ENCODE data around the gene LIG3.
A peak's percentile ranks its signal among the peaks of the same experiment; 100 is the strongest.
"Not testable (repeated sequence)": the region's sequence is repeated elsewhere in the genome, so short reads cannot be mapped to it uniquely, and the experiment has no call there.

LIG3 gene

DNA sequence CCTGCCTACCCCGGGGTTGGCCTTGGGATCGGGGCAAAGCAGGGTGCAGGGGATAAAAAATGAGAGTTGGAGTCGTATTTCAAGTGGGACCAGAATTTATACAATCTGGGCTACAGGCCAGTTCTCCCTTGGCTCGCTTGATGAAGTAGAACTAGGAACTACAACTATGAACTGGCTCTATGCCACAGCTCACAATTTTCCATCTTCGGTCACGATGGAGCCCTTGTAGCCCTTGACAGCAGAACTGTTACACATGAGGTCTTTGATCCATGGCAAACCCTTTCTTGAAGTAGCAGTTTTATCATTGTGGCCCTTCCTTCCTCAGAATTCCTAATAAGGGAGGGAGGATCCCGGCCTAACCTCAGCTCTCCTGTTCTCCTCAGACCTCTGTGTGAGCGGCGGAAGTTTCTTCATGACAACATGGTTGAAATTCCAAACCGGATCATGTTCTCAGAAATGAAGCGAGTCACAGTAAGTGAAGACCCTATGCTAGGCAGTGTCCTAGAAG is 17.1 kb downstream of the LIG3 start:
- H3K27me3 Mint-ChIP-seq (ENCODE audit: low read depth): no peaks in the 10 kb centered on the region
- no peaks in the 10 kb centered on the region for H3K9me3 Mint-ChIP-seq
- TF ChIP-seq, protein P1, sequence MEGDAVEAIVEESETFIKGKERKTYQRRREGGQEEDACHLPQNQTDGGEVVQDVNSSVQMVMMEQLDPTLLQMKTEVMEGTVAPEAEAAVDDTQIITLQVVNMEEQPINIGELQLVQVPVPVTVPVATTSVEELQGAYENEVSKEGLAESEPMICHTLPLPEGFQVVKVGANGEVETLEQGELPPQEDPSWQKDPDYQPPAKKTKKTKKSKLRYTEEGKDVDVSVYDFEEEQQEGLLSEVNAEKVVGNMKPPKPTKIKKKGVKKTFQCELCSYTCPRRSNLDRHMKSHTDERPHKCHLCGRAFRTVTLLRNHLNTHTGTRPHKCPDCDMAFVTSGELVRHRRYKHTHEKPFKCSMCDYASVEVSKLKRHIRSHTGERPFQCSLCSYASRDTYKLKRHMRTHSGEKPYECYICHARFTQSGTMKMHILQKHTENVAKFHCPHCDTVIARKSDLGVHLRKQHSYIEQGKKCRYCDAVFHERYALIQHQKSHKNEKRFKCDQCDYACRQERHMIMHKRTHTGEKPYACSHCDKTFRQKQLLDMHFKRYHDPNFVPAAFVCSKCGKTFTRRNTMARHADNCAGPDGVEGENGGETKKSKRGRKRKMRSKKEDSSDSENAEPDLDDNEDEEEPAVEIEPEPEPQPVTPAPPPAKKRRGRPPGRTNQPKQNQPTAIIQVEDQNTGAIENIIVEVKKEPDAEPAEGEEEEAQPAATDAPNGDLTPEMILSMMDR (IDR thresholded peaks at IDR 0.05; ENCODE audit: unreplicated experiment in 3 of 3): no peak
- H3K36me3 Mint-ChIP-seq (ENCODE audit: low read depth): peaks cover 70% of the 10 kb centered on the region
- H3K4me1 Mint-ChIP-seq: peaks cover 16% of the 10 kb centered on the region
- peak overlapping the region in 1 of 3 experiments; percentile 1 for H3K4me3 Mint-ChIP-seq
- H3K27ac Mint-ChIP-seq: peak overlapping the region; percentile 96

DNA sequence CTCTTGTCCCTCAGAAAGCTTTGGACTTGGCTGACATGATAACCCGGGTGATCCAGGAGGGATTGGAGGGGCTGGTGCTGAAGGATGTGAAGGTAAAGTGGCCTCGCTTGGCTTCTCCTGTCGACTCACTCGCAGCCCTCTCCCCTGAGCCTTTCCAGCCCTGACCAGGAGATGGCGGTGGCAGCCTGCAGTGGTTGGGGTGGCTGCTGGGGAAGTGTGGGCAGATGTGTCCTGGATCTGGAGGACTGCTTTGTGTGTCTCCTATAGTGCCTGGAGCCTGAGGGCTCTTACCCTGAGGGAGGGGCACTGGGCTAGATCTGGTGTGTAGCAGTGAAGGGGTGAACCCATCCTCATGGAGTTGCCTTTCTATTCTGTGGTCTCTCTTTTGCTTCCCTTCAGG is 17.9 kb downstream of the LIG3 start:
- H3K9me3 Mint-ChIP-seq: no peaks in the 10 kb centered on the region
- H3K4me1 Mint-ChIP-seq: peaks cover 16% of the 10 kb centered on the region
- peak overlapping the region; percentile 1 to 18 (median 15) for H3K27ac Mint-ChIP-seq
- no peak overlapping the region for H3K4me3 Mint-ChIP-seq
- H3K36me3 Mint-ChIP-seq (ENCODE audit: low read depth): peaks cover 68% of the 10 kb centered on the region
- TF ChIP-seq, protein P1 (IDR thresholded peaks at IDR 0.05; ENCODE audit: unreplicated experiment in 3 of 3): peak; percentile 36 to 45 (median 42)
- no peaks in the 10 kb centered on the region for H3K27me3 Mint-ChIP-seq (ENCODE audit: low read depth)

DNA sequence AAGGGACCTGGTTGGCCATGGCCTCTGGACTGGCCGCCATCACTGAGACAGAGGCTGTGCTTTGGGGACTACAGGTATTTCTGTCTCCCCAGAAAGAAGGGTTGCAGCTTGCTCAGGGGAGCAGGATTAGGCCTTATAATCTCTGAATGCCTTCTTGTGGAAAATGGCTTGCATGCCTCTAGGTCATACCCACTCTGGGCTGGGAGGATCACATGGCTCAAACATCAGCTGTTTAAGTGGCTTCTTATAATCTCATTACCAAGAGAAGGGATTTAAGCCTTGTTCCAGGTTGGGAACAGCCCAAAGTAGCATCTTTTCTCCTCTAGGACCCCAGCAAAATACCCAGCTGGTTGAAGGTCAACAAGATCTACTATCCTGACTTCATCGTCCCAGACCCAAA is 19.1 kb downstream of the LIG3 start:
- Mint-ChIP-seq H3K4me3 (no peak overlapping the region), H3K27ac (no peak overlapping the region), H3K9me3 (no peaks in the 10 kb centered on the region), H3K4me1 (peaks cover 16% of the 10 kb centered on the region), H3K27me3 (ENCODE audit: low read depth) (no peaks in the 10 kb centered on the region), H3K36me3 (ENCODE audit: low read depth) (peaks cover 68% of the 10 kb centered on the region)
- TF ChIP-seq, protein P1 (IDR thresholded peaks at IDR 0.05; ENCODE audit: unreplicated experiment in 3 of 3): no peak

DNA sequence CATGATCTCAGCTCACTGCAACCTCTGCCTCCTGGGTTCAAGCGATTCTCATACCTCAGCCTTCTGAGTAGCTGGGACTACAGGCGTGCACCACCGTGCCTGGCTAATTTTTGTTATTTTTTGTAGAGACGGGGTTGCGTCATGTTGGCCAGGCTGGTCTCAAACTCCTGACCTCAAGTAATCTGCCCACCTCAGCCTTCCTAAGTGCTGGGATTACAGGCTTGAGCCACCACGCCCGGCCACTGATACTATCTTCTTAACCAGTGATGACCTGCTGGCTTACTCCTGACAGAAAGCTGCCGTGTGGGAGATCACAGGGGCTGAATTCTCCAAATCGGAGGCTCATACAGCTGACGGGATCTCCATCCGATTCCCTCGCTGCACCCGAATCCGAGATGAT is 20.7 kb downstream of the LIG3 start:
- H3K27me3 Mint-ChIP-seq (ENCODE audit: low read depth); H3K27ac Mint-ChIP-seq; H3K9me3 Mint-ChIP-seq; H3K4me3 Mint-ChIP-seq: not testable (repeated sequence)
- Mint-ChIP-seq H3K36me3 (ENCODE audit: low read depth) (peaks cover 72% of the 10 kb centered on the region), H3K4me1 (peaks cover 16% of the 10 kb centered on the region)

GRCh38 chr17:35001549-35001948 is 21.2 kb downstream of the LIG3 start:
- TF ChIP-seq, protein P1 (IDR thresholded peaks at IDR 0.05; ENCODE audit: unreplicated experiment in 3 of 3): no peak
- no peaks in the 10 kb centered on the region for H3K27me3 Mint-ChIP-seq (ENCODE audit: low read depth)
- H3K9me3 Mint-ChIP-seq: no peaks in the 10 kb centered on the region
- peaks cover 66% of the 10 kb centered on the region for H3K36me3 Mint-ChIP-seq (ENCODE audit: low read depth)
- H3K27ac Mint-ChIP-seq: no peak overlapping the region
- peaks cover 13% of the 10 kb centered on the region for H3K4me1 Mint-ChIP-seq
- no peak overlapping the region for H3K4me3 Mint-ChIP-seq

GRCh38 chr17:35002876-35003551 is 22.7 kb downstream of the LIG3 start:
- H3K27me3 Mint-ChIP-seq (ENCODE audit: low read depth): no peaks in the 10 kb centered on the region
- H3K27ac Mint-ChIP-seq: no peak overlapping the region
- H3K4me1 Mint-ChIP-seq: no peaks in the 10 kb centered on the region
- H3K36me3 Mint-ChIP-seq (ENCODE audit: low read depth): peaks cover 68% of the 10 kb centered on the region
- H3K9me3 Mint-ChIP-seq: no peaks in the 10 kb centered on the region
- H3K4me3 Mint-ChIP-seq: no peak overlapping the region
- TF ChIP-seq, protein P1 (IDR thresholded peaks at IDR 0.05; ENCODE audit: unreplicated experiment in 3 of 3): no peak

All from nephron (organoid).